ENCODE data around the gene SLC4A2. TPM values are rescaled to one million over a fixed set of nuclear protein-coding genes. Genes with fewer than 3 reads are reported as not detected.

SLC4A2 gene
- total and polyA plus RNA-seq, 12 donors: 31.5 to 258 (median 151) TPM

- Histone ChIP-seq H3K4me3 (no peak overlapping the region), H3K36me3 (replicated peaks in 1 of 2) (peaks cover 0 to 28% of the 10 kb centered on the region in 2 donors), H3K27me3 (no peaks in the 10 kb centered on the region), H3K9me3 (replicated peaks in 1 of 3) (no peaks in the 10 kb centered on the region), H3K27ac (peak overlapping the region in 2 of 5 donors; percentile 3 to 47), H3K4me1 (replicated peaks in 1 of 2) (peaks cover 30 to 44% of the 10 kb centered on the region in 2 donors)
- DNase-seq: peak in 1 of 7 donors; percentile 5
- 61 to 77% (median 69%) methylated on average over 9 to 10 of the region's 10 CpGs for WGBS, 4 donors
- intact Hi-C loops (cut with DNase I): no loop called here
- no peak for TF ChIP-seq POLR2A (IDR thresholded peaks at IDR 0.05)
- TF ChIP-seq, protein P1, sequence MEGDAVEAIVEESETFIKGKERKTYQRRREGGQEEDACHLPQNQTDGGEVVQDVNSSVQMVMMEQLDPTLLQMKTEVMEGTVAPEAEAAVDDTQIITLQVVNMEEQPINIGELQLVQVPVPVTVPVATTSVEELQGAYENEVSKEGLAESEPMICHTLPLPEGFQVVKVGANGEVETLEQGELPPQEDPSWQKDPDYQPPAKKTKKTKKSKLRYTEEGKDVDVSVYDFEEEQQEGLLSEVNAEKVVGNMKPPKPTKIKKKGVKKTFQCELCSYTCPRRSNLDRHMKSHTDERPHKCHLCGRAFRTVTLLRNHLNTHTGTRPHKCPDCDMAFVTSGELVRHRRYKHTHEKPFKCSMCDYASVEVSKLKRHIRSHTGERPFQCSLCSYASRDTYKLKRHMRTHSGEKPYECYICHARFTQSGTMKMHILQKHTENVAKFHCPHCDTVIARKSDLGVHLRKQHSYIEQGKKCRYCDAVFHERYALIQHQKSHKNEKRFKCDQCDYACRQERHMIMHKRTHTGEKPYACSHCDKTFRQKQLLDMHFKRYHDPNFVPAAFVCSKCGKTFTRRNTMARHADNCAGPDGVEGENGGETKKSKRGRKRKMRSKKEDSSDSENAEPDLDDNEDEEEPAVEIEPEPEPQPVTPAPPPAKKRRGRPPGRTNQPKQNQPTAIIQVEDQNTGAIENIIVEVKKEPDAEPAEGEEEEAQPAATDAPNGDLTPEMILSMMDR (IDR thresholded peaks at IDR 0.05): no peak
Observed at GRCh38 chr7:151077705-151078232, 18.4 kb downstream of the SLC4A2 start.

DNA sequence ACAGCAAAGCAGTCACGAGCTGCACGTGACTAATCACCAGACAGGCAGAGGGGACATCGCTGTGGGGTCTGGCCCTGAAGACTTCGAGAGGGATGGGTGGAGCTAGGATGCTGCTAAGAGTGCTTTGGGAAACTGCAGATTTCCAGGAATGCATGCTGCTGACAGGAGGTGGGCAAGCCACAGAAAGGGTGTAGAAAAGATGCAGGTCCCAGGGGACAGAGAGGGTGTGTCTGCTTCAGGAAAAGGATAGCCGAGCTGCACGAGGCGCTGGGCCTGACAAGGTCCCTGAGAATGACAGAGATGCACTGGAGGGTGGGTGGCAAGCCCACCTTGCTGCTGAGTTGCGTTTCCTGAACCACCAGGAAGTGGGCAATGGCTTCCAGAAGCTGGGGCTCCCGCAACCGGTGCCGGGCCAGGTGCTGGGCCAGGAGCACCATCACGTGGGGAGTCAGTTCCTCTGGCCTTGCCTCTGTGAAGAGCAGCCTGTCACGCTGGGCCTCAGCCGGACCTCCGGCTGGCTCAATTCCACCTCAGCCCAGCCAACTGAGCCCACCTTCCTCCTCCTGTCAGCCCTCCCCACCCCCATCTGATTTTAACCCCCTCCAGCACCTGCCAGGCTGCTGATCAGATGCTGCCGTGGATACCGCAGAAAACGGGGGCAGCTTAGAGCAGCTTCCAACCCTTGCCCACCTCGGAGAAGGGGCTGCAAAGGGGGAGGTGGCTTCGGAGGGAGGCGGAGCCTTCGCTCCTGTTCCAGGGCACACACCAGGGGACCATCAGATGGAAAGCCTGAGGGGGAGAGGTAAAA is 19.0 kb downstream of the SLC4A2 start:
- no peak overlapping the region for H3K4me3 ChIP-seq
- TF ChIP-seq, protein P1 (IDR thresholded peaks at IDR 0.05): no peak
- TF ChIP-seq POLR2A (IDR thresholded peaks at IDR 0.05): no peak
- intact Hi-C loops (cut with DNase I): no loop called here
- H3K9me3 ChIP-seq (replicated peaks in 1 of 3): no peaks in the 10 kb centered on the region
- peak overlapping the region in 2 of 5 donors; percentile 13 to 53 for H3K27ac ChIP-seq
- peaks cover 0 to 21% of the 10 kb centered on the region in 2 donors for H3K36me3 ChIP-seq (replicated peaks in 1 of 2)
- no peaks in the 10 kb centered on the region for H3K27me3 ChIP-seq
- DNase-seq: peak in 2 of 7 donors; percentile 34 to 38
- 37 to 42% (median 40%) methylated on average over 21 to 22 of the region's 22 CpGs for WGBS, 4 donors
- H3K4me1 ChIP-seq (replicated peaks in 1 of 2): peaks cover 31 to 45% of the 10 kb centered on the region in 2 donors

GRCh38 chr7:151079199-151079910 is 20.0 kb downstream of the SLC4A2 start:
- intact Hi-C loops (cut with DNase I): no loop called here
- H3K27me3 ChIP-seq: no peaks in the 10 kb centered on the region
- peaks cover 36 to 52% of the 10 kb centered on the region in 2 donors for H3K4me1 ChIP-seq (replicated peaks in 1 of 2)
- peak overlapping the region in 3 of 5 donors; percentile 90 to 96 (median 90) for H3K27ac ChIP-seq
- peaks cover 0 to 12% of the 10 kb centered on the region in 2 donors for H3K36me3 ChIP-seq (replicated peaks in 1 of 2)
- TF ChIP-seq, protein P1 (IDR thresholded peaks at IDR 0.05): no peak
- TF ChIP-seq POLR2A (IDR thresholded peaks at IDR 0.05): no peak
- H3K4me3 ChIP-seq: peak overlapping the region in 2 of 4 donors; percentile 55 to 77
- H3K9me3 ChIP-seq (replicated peaks in 1 of 3): no peaks in the 10 kb centered on the region
- peak in 1 of 7 donors; percentile 27 for DNase-seq
- WGBS, 4 donors: 75 to 81% (median 77%) methylated on average over 27 of the region's 27 CpGs

DNA sequence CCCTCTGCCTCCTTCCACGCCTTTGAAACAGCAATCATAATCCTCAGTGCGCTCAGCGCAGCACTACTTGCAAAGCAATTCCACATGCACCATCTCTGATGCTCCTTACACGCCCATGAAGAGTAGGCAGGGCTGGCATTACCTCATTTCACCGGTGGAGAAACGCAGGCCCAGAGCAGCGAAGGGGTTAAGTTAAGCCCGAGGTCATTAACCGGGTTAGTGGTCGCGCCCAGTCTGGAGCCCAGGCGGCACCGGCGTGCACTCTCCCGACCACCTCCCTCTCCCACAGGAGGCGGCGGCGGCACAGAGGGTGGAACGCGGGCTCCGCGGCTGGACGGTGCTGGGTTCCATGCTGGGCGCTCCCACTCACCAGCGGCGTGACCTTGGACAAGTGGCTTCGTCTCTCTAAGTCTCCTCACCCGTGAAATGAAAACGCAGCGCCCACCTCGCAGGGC is 20.7 kb downstream of the SLC4A2 start:
- H3K4me1 ChIP-seq (replicated peaks in 1 of 2): peaks cover 36 to 55% of the 10 kb centered on the region in 2 donors

More for the DNA sequence above, 20.7 kb downstream of the SLC4A2 start:
- TF ChIP-seq, protein P1 (IDR thresholded peaks at IDR 0.05): peak in 1 of 6 experiments; percentile 20
- no peak for TF ChIP-seq POLR2A (IDR thresholded peaks at IDR 0.05)
- Histone ChIP-seq H3K36me3 (replicated peaks in 1 of 2) (peaks cover 0 to 5% of the 10 kb centered on the region in 2 donors), H3K9me3 (replicated peaks in 1 of 3) (no peaks in the 10 kb centered on the region), H3K27me3 (no peaks in the 10 kb centered on the region), H3K27ac (peak overlapping the region; percentile 69 to 96 (median 90)), H3K4me3 (peak overlapping the region; percentile 55 to 89 (median 79))
- WGBS, 4 donors: 0 to 8% (median 2%) methylated on average over 4 to 31 of the region's 31 CpGs
- peak in 3 of 7 donors; percentile 42 to 71 (median 47) for DNase-seq
- intact Hi-C loops (cut with DNase I): no loop called here
